Neural cell (in vitro differentiated cells): ENCODE results near the gene CPB1.

Experiments used
- CTCF ChIP-seq: fragments of 450-650 bp; IDR thresholded peaks from 2 replicates; pipeline ENCODE4 v1.5.1; 2014; ENCODE audit warnings: antibody characterized with exemption, mild to moderate bottlenecking, moderate library complexity; ENCODE audit not compliant: poor library complexity, severe bottlenecking
- EZH2 ChIP-seq: fragments of 200-600, 300-800 bp; shearing (Covaris generic), sonication (generic); IDR thresholded peaks from 2 replicates; pipeline ENCODE4 v1.6.1; 2014; ENCODE audit warnings: antibody characterized with exemption, low read length, borderline replicate concordance, mild to moderate bottlenecking; ENCODE audit not compliant: insufficient read depth, poor library complexity, severe bottlenecking
- RAD21 ChIP-seq: fragments of 450-650 bp; conservative IDR thresholded peaks from 2 replicates; pipeline ENCODE4 v1.6.1; 2014; ENCODE audit warnings: antibody characterized with exemption, mild to moderate bottlenecking, moderate library complexity

DNA sequence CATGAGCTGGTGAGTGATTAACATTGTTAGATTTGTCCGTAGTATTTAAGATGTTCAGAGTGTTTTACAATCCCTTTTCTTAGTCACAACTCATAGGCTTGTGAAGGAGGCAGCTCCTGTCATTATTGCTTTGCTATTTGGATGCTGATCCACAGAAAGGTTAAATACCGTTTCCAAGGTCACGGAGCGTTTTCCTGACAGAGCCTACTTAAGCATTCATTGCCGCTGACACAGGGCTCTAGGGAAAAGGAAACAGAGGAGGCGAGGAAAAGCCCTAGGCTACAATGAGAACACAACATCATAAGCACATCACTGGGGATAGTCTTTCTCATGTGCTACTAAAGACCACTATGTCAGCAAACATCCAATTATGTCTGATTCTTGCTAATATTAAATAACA lies 38.5 kb upstream of the CPB1 start:
- peak; percentile 12 for TF ChIP-seq RAD21
- no peak for TF ChIP-seq CTCF
- TF ChIP-seq EZH2, result no peak
